ENCODE results near the gene LAYN. TPM values are rescaled to one million over a fixed set of nuclear protein-coding genes. Genes with fewer than 3 reads are reported as not detected.

Gene LAYN
- total RNA-seq, 1 experiment from 2014 or later, result 9.6 TPM

DNA sequence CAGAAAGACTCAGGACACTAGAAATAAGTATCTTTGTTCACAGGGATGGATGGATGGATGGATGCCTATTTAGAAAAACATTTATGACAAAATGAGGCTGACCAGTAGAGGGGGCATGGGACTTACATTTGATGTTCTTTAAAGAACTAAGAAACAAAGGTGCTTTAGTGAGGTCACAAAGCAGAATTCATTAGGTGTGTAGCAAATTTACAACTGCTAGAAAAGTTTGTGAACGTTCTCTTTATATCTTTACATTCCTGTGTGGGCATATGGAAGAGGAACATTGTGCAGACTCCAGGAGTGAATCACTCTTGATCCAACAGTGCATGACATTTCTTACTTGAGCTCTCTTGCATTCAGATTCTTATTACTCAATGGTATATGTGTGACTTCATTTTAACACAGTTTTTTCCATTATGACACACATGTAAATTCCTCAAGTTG is 45.9 kb downstream of the LAYN start:
- Histone ChIP-seq H3K4me1 (ENCODE audit: insufficient read depth, low read length, poor library complexity, severe bottlenecking) (no peaks in the 10 kb centered on the region), H3K27me3 (replicated peaks; ENCODE audit: insufficient read depth, low read depth, low read length, poor library complexity) (no peaks in the 10 kb centered on the region), H3K27ac (ENCODE audit: low read depth, low read length, poor library complexity, severe bottlenecking) (no peak overlapping the region), H3K36me3 (ENCODE audit: insufficient read depth, low read length, poor library complexity, severe bottlenecking) (no peaks in the 10 kb centered on the region), H3K4me3 (ENCODE audit: low read depth, low read length, poor library complexity, severe bottlenecking) (no peak overlapping the region), H3K9me3 (ENCODE audit: low read depth, low read length, poor library complexity, severe bottlenecking) (no peaks in the 10 kb centered on the region)
- CTCF ChIA-PET, result interaction anchor here (0.7 to 1.4 kb wide), 5 partner anchors 132 to 255 kb away, joined by 3 to 10 read pairs (median 5); no protein-coding TSS in a partner anchor
- intact Hi-C loops (cut with micrococcal nuclease; ENCODE audit: unreplicated experiment), result loop anchor here (5.0 kb wide), 1 partner anchor 256 kb away; no protein-coding TSS in a partner anchor
- TF ChIP-seq, protein P1, sequence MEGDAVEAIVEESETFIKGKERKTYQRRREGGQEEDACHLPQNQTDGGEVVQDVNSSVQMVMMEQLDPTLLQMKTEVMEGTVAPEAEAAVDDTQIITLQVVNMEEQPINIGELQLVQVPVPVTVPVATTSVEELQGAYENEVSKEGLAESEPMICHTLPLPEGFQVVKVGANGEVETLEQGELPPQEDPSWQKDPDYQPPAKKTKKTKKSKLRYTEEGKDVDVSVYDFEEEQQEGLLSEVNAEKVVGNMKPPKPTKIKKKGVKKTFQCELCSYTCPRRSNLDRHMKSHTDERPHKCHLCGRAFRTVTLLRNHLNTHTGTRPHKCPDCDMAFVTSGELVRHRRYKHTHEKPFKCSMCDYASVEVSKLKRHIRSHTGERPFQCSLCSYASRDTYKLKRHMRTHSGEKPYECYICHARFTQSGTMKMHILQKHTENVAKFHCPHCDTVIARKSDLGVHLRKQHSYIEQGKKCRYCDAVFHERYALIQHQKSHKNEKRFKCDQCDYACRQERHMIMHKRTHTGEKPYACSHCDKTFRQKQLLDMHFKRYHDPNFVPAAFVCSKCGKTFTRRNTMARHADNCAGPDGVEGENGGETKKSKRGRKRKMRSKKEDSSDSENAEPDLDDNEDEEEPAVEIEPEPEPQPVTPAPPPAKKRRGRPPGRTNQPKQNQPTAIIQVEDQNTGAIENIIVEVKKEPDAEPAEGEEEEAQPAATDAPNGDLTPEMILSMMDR (conservative IDR thresholded peaks at IDR 0.05; ENCODE audit: low read depth, low read length), result peak; percentile 80
- TF ChIP-seq EZH2 (IDR thresholded peaks at IDR 0.05; ENCODE audit: borderline replicate concordance, low read depth, low read length, poor library complexity, severe bottlenecking), result no peak
- POLR2A ChIA-PET (ENCODE audit: low non-redundant PET), result no interaction called here
- peak; percentile 74 for DNase-seq (ENCODE audit: low spot score)
- no TSS peak for BruUV-seq (replicated peaks)

DNA sequence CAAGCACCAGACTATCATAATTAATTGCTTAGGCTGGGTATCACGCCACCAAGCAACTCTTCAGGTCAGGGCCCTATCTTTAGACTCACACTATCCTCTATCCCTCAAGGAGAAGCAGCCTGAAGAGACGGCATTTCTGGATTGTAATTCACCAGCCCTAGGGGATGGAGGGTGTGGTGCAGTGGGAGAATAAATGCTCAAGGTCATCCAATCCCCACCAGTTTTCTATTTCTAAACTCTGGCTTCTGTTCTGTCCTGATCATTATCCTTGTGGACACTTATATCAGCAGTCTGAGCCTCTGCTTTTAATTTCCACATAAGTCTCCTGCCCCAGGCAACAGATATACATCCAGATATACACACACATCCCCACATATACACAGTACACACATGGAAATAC is 48.6 kb downstream of the LAYN start:
- Histone ChIP-seq H3K36me3 (ENCODE audit: insufficient read depth, low read length, poor library complexity, severe bottlenecking) (no peaks in the 10 kb centered on the region), H3K27me3 (replicated peaks; ENCODE audit: insufficient read depth, low read depth, low read length, poor library complexity) (no peaks in the 10 kb centered on the region), H3K9me3 (ENCODE audit: low read depth, low read length, poor library complexity, severe bottlenecking) (no peaks in the 10 kb centered on the region), H3K27ac (ENCODE audit: low read depth, low read length, poor library complexity, severe bottlenecking) (no peak overlapping the region), H3K4me1 (ENCODE audit: insufficient read depth, low read length, poor library complexity, severe bottlenecking) (no peaks in the 10 kb centered on the region), H3K4me3 (ENCODE audit: low read depth, low read length, poor library complexity, severe bottlenecking) (no peak overlapping the region)
- CTCF ChIA-PET, result no interaction called here
- no peak for DNase-seq (ENCODE audit: low spot score)
- TF ChIP-seq, protein P1 (conservative IDR thresholded peaks at IDR 0.05; ENCODE audit: low read depth, low read length), result no peak
- no peak for TF ChIP-seq EZH2 (IDR thresholded peaks at IDR 0.05; ENCODE audit: borderline replicate concordance, low read depth, low read length, poor library complexity, severe bottlenecking)
- BruUV-seq (replicated peaks), result no TSS peak
- intact Hi-C loops (cut with micrococcal nuclease; ENCODE audit: unreplicated experiment), result loop anchor here (5.0 kb wide), 1 partner anchor 253 kb away; no protein-coding TSS in a partner anchor
- POLR2A ChIA-PET (ENCODE audit: low non-redundant PET), result no interaction called here

DNA sequence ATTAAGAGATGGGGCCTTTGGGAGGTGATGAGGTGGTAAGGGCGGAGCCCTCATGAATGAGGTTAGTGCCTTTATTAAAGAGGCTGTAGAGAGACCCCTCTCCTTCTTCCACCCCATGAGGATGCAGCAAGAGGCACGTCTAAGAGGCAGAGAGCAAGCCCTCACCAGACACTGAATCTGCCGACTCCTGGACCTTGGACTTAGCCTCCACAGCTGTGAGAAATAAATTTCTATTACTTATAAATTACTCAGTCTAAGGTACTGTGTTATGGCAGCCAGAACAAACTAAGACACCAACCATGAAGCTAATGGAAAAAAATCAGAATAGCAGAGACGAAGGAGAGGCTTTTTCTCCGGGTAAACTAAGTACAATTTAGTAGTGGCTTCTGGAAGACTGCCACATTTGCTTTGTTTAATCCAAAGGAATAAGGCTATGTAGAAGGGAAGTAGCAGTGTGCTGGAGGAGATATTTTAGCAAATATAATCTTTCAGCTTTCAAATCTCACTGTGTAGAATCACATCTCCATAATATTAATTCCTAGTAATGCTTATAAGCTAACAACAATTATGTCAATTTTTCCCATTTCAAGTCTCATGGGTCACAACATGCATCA is 49.5 kb downstream of the LAYN start:
- ChIA-PET CTCF (no interaction called here), POLR2A (ENCODE audit: low non-redundant PET) (no interaction called here)
- Histone ChIP-seq H3K27ac (ENCODE audit: low read depth, low read length, poor library complexity, severe bottlenecking) (no peak overlapping the region), H3K9me3 (ENCODE audit: low read depth, low read length, poor library complexity, severe bottlenecking) (no peaks in the 10 kb centered on the region), H3K27me3 (replicated peaks; ENCODE audit: insufficient read depth, low read depth, low read length, poor library complexity) (no peaks in the 10 kb centered on the region), H3K4me1 (ENCODE audit: insufficient read depth, low read length, poor library complexity, severe bottlenecking) (no peaks in the 10 kb centered on the region), H3K4me3 (ENCODE audit: low read depth, low read length, poor library complexity, severe bottlenecking) (no peak overlapping the region), H3K36me3 (ENCODE audit: insufficient read depth, low read length, poor library complexity, severe bottlenecking) (no peaks in the 10 kb centered on the region)
- DNase-seq (ENCODE audit: low spot score), result no peak
- no peak for TF ChIP-seq EZH2 (IDR thresholded peaks at IDR 0.05; ENCODE audit: borderline replicate concordance, low read depth, low read length, poor library complexity, severe bottlenecking)
- TF ChIP-seq, protein P1 (conservative IDR thresholded peaks at IDR 0.05; ENCODE audit: low read depth, low read length), result no peak
- BruUV-seq (replicated peaks), result no TSS peak
- intact Hi-C loops (cut with micrococcal nuclease; ENCODE audit: unreplicated experiment), result loop anchor here (5.0 kb wide), 1 partner anchor 252 kb away; no protein-coding TSS in a partner anchor

Data from A673 (cell line).